CD4-positive, alpha-beta T cell treated with Interleukin-4 for 1 hour (primary cell): ENCODE data around the gene GJA1.
"Not testable (repeated sequence)": the region's sequence is repeated elsewhere in the genome, so short reads cannot be mapped to it uniquely, and the experiment has no call there.

ENCODE experiments used
- DNase-seq, 2 donors: peaks; one replicate each; pipeline ENCODE4 v3.0.0-alpha.2; 2020 to 2022

GJA1 gene

GRCh38 chr6:121435444-121436069, at the start of gene GJA1:
Gene GJA1, plus strand, starts transcription at chr6:121435646. Its CDS starts 11,202 bp downstream, at chr6:121446848.
- DNase-seq = no peak

- DNase-seq = not testable (repeated sequence)
Observed at GRCh38 chr6:121386551-121386950, 48.9 kb upstream of the GJA1 start.

GRCh38 chr6:121389419-121389818, 46.0 kb upstream of the GJA1 start:
- no peak for DNase-seq

- no peak for DNase-seq
Observed at GRCh38 chr6:121393731-121394505, 41.5 kb upstream of the GJA1 start.

- DNase-seq = no peak
Observed at GRCh38 chr6:121395736-121396135, 39.7 kb upstream of the GJA1 start.

GRCh38 chr6:121397188-121397587, 38.3 kb upstream of the GJA1 start:
- not testable (repeated sequence) for DNase-seq

- no peak for DNase-seq
Observed at GRCh38 chr6:121398127-121398526, 37.3 kb upstream of the GJA1 start.

GRCh38 chr6:121399966-121400365, 35.5 kb upstream of the GJA1 start:
- DNase-seq = no peak

GRCh38 chr6:121403964-121404363, 31.5 kb upstream of the GJA1 start:
- no peak for DNase-seq

GRCh38 chr6:121405306-121405705, 30.1 kb upstream of the GJA1 start:
- no peak for DNase-seq

GRCh38 chr6:121408321-121408720, 27.1 kb upstream of the GJA1 start:
- no peak for DNase-seq

- no peak for DNase-seq
Observed at GRCh38 chr6:121413879-121414278, 21.6 kb upstream of the GJA1 start.

GRCh38 chr6:121418346-121418745, 17.1 kb upstream of the GJA1 start:
- DNase-seq = no peak

GRCh38 chr6:121426686-121427085, 8.8 kb upstream of the GJA1 start:
- no peak for DNase-seq

GRCh38 chr6:121428872-121429756, 6.3 kb upstream of the GJA1 start:
- no peak for DNase-seq

- DNase-seq = no peak
Observed at GRCh38 chr6:121430514-121431460, 4.7 kb upstream of the GJA1 start.

- DNase-seq = not testable (repeated sequence)
Observed at GRCh38 chr6:121431776-121432175, 3.7 kb upstream of the GJA1 start.

- DNase-seq = no peak
Observed at GRCh38 chr6:121434037-121434770, 1.2 kb upstream of the GJA1 start.

GRCh38 chr6:121436274-121436857, 920 bp downstream of the GJA1 start:
- DNase-seq = no peak

GRCh38 chr6:121436960-121437850, 1.8 kb downstream of the GJA1 start:
- DNase-seq = no peak
